Stimulated activated CD8-positive, alpha-beta memory T cell treated with anti-CD3 and anti-CD28 coated beads, Interleukin-4, amount 100 ng/mL, for 4 hours (primary cell): ENCODE measurements around the gene LYSMD3.

Source experiments
- DNase-seq, 2 donors: peaks; one replicate each; pipeline ENCODE4 v3.0.0-alpha.2; 2020; ENCODE audit warnings: low read depth in 2 of 2, low spot score in 1 of 2

LYSMD3 gene

GRCh38 chr5:90548069-90548593, 18.7 kb upstream of the LYSMD3 start:
- no peak for DNase-seq

GRCh38 chr5:90547072-90547536, 17.7 kb upstream of the LYSMD3 start:
- no peak for DNase-seq

- DNase-seq: no peak
Observed at GRCh38 chr5:90546216-90546837, 16.9 kb upstream of the LYSMD3 start.

- DNase-seq: no peak
Observed at GRCh38 chr5:90545511-90545910, 16.1 kb upstream of the LYSMD3 start.

- no peak for DNase-seq
Observed at GRCh38 chr5:90542827-90543519, 13.6 kb upstream of the LYSMD3 start.

- no peak for DNase-seq
Observed at GRCh38 chr5:90534922-90535321, 5.5 kb upstream of the LYSMD3 start.

GRCh38 chr5:90533794-90534193, 4.4 kb upstream of the LYSMD3 start:
- no peak for DNase-seq

- no peak for DNase-seq
Observed at GRCh38 chr5:90530736-90531487, 1.5 kb upstream of the LYSMD3 start.

GRCh38 chr5:90529939-90530677, 724 bp upstream of the LYSMD3 start:
- DNase-seq: peak; percentile 26 to 32

- peak in 1 of 2 donors; percentile 6 for DNase-seq
Observed at GRCh38 chr5:90528601-90529193, 687 bp downstream of the LYSMD3 start.

- no peak for DNase-seq
Observed at GRCh38 chr5:90519081-90519480, 10.3 kb downstream of the LYSMD3 start.

GRCh38 chr5:90518661-90519060, 10.7 kb downstream of the LYSMD3 start:
- no peak for DNase-seq

- DNase-seq: no peak
Observed at GRCh38 chr5:90514520-90514919, 14.9 kb downstream of the LYSMD3 start.

GRCh38 chr5:90510438-90510837, 18.9 kb downstream of the LYSMD3 start:
- DNase-seq: no peak

GRCh38 chr5:90506221-90506620, 23.2 kb downstream of the LYSMD3 start:
- no peak for DNase-seq

GRCh38 chr5:90504743-90505142, 24.6 kb downstream of the LYSMD3 start:
- DNase-seq: no peak

GRCh38 chr5:90503596-90503995, 25.8 kb downstream of the LYSMD3 start:
- no peak for DNase-seq

- no peak for DNase-seq
Observed at GRCh38 chr5:90495146-90495545, 34.2 kb downstream of the LYSMD3 start.

GRCh38 chr5:90494043-90494442, 35.3 kb downstream of the LYSMD3 start:
- no peak for DNase-seq

GRCh38 chr5:90488791-90489190, 40.6 kb downstream of the LYSMD3 start:
- DNase-seq: no peak

- DNase-seq: no peak
Observed at GRCh38 chr5:90484540-90484939, 44.8 kb downstream of the LYSMD3 start.
